A549 (cell line): Measurements from ENCODE around the gene SACM1L. TPM values are rescaled to one million over a fixed set of nuclear protein-coding genes. Genes with fewer than 3 reads are reported as not detected.

ENCODE experiments used
- ATAC-seq, 2 experiments: fragments of 200-7000 bp in 1 of 2; fragments of >200 bp in 1 of 2; cut with Nextera tagmentation in 1 of 2; cut with Tn5 transposase in 1 of 2; 3 replicates each; pipeline versions ENCODE4 v1.8.0 to v1.9.1; 2018 to 2020; ENCODE audit warnings: mild to moderate bottlenecking in 1 of 2, moderate library complexity in 1 of 2
- CTCF ChIA-PET: fragments of 300-600 bp; sonication (Branson Sonifier 250); formaldehyde crosslinking; extraction: SDS; loops from one replicate; lab custom pipeline; 2021; ENCODE audit warnings: antibody characterized with exemption, inconsistent platforms; lab: Yijun Ruan, JAX
- POLR2A ChIA-PET: fragments of 350-600 bp; formaldehyde crosslinking; extraction: SDS; loops from one replicate; lab custom pipeline; 2021; ENCODE audit warnings: antibody characterized with exemption, inconsistent platforms; lab: Yijun Ruan, JAX
- DNase-seq, 2 experiments: peaks; one replicate each; pipeline versions ENCODE4 v3.0.0 to v3.0.0-alpha.2; 2011 to 2016; ENCODE audit warnings: low read depth in 1 of 2, low spot score in 1 of 2
- FAIRE-seq: peaks from 2 replicates; lab custom pipeline; 2011; peaks lifted over from hg19 to GRCh38; lab: Jason Lieb, UNC
- H3K27ac ChIP-seq, 2 experiments: fragments of >200 bp; sonication (Bioruptor Twin); formaldehyde crosslinking; 3 replicates each; pipeline ENCODE4 v1.5.1; 2016 to 2017
- H3K4me1 ChIP-seq: fragments of >200 bp; sonication (Bioruptor Twin); formaldehyde crosslinking; 3 replicates; pipeline ENCODE4 v1.6.1; 2016
- H3K4me2 ChIP-seq: fragments of >200 bp; sonication (Bioruptor Twin); formaldehyde crosslinking; 3 replicates; pipeline ENCODE4 v1.6.1; 2016
- H3K4me3 ChIP-seq: fragments of >200 bp; sonication (Bioruptor Twin); formaldehyde crosslinking; 3 replicates; pipeline ENCODE4 v1.5.1; 2016
- H3K9me3 ChIP-seq: fragments of >200 bp; sonication (Bioruptor Twin); formaldehyde crosslinking; 3 replicates; pipeline ENCODE4 v1.6.1; 2016
- EHMT2 ChIP-seq: fragments of 200-600 bp; sonication (generic); IDR thresholded peaks from 2 replicates; pipeline ENCODE4 v1.6.1; 2016; ENCODE audit warnings: antibody characterized with exemption, low read depth, mild to moderate bottlenecking, moderate library complexity
- ESRRA ChIP-seq: fragments of 150-350 bp; IDR thresholded peaks from 2 replicates; pipeline ENCODE4 v1.6.1; 2014; ENCODE audit warnings: mild to moderate bottlenecking, low read length, borderline replicate concordance
- FOSL2 ChIP-seq, 2 experiments: fragments of 450-650 bp in 1 of 2; fragments of >200 bp in 1 of 2; sonication (Bioruptor Twin) in 1 of 2; formaldehyde crosslinking; IDR thresholded peaks; 2 replicates each; pipeline versions ENCODE4 v1.5.0 to v1.6.1; 2016 to 2020; ENCODE audit warnings: mild to moderate bottlenecking in 1 of 2, moderate library complexity in 1 of 2
- FOXS1 ChIP-seq: fragments of 250-450 bp; sonication (Bioruptor Pico); IDR thresholded peaks from 2 replicates; pipeline ENCODE4 v1.5.0; 2020; ENCODE audit warnings: mild to moderate bottlenecking, moderate library complexity
- HDAC2 ChIP-seq: fragments of 200-600 bp; sonication (generic); IDR thresholded peaks from 2 replicates; pipeline ENCODE4 v1.6.1; 2016
- HOXB13 ChIP-seq: fragments of 250-450 bp; sonication (Bioruptor Pico); IDR thresholded peaks from 2 replicates; pipeline ENCODE4 v1.5.0; 2020; ENCODE audit warnings: low read depth, mild to moderate bottlenecking, moderate library complexity
- JUN ChIP-seq, 2 experiments: fragments of >200 bp; sonication (Bioruptor Twin); formaldehyde crosslinking; IDR thresholded peaks; 2 replicates in 1 of 2; 3 replicates in 1 of 2; pipeline ENCODE4 v1.6.1; 2016 to 2017
- JUNB ChIP-seq: fragments of >200 bp; sonication (Bioruptor Twin); formaldehyde crosslinking; IDR thresholded peaks from 2 replicates; pipeline ENCODE4 v1.6.1; 2016
- KDM1A ChIP-seq: fragments of 200-600 bp; sonication (generic); IDR thresholded peaks from 2 replicates; pipeline ENCODE4 v1.6.1; 2016; ENCODE audit warnings: low read depth, mild to moderate bottlenecking
- MAZ ChIP-seq: fragments of 150-350 bp; IDR thresholded peaks from 2 replicates; pipeline ENCODE4 v1.6.1; 2014; ENCODE audit warnings: antibody characterized with exemption, low read depth, low read length, borderline replicate concordance
- NR3C1 ChIP-seq: fragments of >200 bp; sonication (Bioruptor Twin); formaldehyde crosslinking; IDR thresholded peaks from 3 replicates; pipeline ENCODE4 v1.6.1; 2017
- PHF8 ChIP-seq: fragments of 200-600 bp; sonication (generic); IDR thresholded peaks from 2 replicates; pipeline ENCODE4 v1.6.1; 2016; ENCODE audit warnings: low read depth, mild to moderate bottlenecking, antibody characterized with exemption, moderate library complexity, borderline replicate concordance
- POLR2A ChIP-seq: IDR thresholded peaks from 2 replicates; pipeline ENCODE4 v1.6.1; 2012; ENCODE audit warnings: mild to moderate bottlenecking, low read length
- RCOR1 ChIP-seq: fragments of 150-350 bp; IDR thresholded peaks from 2 replicates; pipeline ENCODE4 v1.6.1; 2014; ENCODE audit warnings: antibody characterized with exemption, low read length, low read depth
- SMC3 ChIP-seq: fragments of >200 bp; sonication (Bioruptor Twin); formaldehyde crosslinking; IDR thresholded peaks from 3 replicates; pipeline ENCODE4 v1.6.1; 2018; ENCODE audit warnings: inconsistent platforms
- TFCP2L1 ChIP-seq: fragments of 250-450 bp; sonication (Bioruptor Pico); IDR thresholded peaks from 2 replicates; pipeline ENCODE4 v1.5.0; 2021; ENCODE audit warnings: mild to moderate bottlenecking
- WGBS: methylation state at CpG from one replicate; pipeline ENCODE4 v1.1.6; 2017; ENCODE audit errors: missing lambda C conversion rate; 5-methylcytosine and 5-hydroxymethylcytosine counted together
- polyA plus RNA-seq, 4 experiments: library from polyadenylated mRNA; depleted of rRNA in 3 of 4; stranded (reverse); fragments of >200 nt; fragmentation: RNase III in 1 of 4; extraction: RNeasy Plus Mini Kit Qiagen cat#74134 plus additional on column Dnase treatment in 1 of 4; gene quantifications; 2 replicates in 3 of 4; 3 replicates in 1 of 4; pipeline ENCODE4 v1.2.3, GENCODE V29; 2011 to 2017
- TF ChIP-seq, protein P1 (sequence below): IDR thresholded peaks from 2 replicates; pipeline ENCODE4 v1.6.1; 2012
- TF ChIP-seq, protein P2 (sequence below): fragments of 250-450 bp; sonication (Bioruptor Pico); IDR thresholded peaks from 2 replicates; pipeline ENCODE4 v1.5.0; 2020; ENCODE audit warnings: low read depth, mild to moderate bottlenecking, moderate library complexity
- TF ChIP-seq, protein P3 (sequence below): fragments of 250-450 bp; sonication (Bioruptor Pico); IDR thresholded peaks from 2 replicates; pipeline ENCODE4 v1.5.0; 2021; ENCODE audit warnings: mild to moderate bottlenecking, moderate library complexity, borderline replicate concordance

SACM1L gene
- polyA plus RNA-seq, 2 of the 4 experiments (the other 2 are of a cell fraction): 21.1 to 27.8 TPM

DNA sequence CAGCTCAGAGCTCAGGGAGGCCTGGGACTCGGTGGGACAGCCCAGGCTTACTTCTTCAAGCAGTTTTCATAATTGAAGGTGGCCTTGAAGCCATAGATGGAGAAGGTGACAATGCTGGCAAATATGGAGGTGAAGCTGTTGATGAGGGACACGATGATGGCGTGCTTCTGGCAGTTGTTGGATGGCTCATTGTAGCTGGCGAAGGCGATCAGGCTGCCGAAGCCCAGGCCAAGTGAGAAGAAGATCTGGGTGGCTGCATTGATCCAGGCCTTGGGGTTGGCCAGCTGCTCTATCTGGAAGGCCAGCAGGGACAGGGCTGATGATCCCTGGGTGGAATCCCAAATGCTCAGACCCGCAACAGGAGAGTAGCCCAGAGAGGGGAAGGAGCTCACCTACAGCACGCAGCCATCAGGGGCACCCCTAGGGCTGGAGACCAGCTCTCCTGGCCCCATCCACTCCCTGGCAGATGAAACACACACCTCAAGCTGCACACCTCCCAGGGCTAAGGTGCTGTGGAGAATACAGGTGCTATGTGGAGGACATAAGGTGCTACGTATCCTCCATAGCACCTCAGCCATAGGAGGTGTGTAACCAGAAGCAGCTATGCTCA is 82.1 kb downstream of the SACM1L start:
- ATAC-seq: no peak
- peaks cover 7% of the 10 kb centered on the region; the same call in 2 of the 3 replicates for H3K9me3 ChIP-seq
- H3K4me3 ChIP-seq: no peak overlapping the region
- CTCF ChIA-PET: interaction anchor here (1.2 kb wide), 1 partner anchor 11 kb away, joined by 3 read pairs; no protein-coding TSS in a partner anchor
- TF ChIP-seq FOSL2 (IDR thresholded peaks at IDR 0.05) (no peak), FOSL2 (CRISPR knock-in tag; IDR thresholded peaks at IDR 0.05) (no peak), JUN (IDR thresholded peaks at IDR 0.05) (no peak), KDM1A (no peak), MAZ (no peak), RCOR1 (no peak), JUNB (no peak), EHMT2 (no peak), HOXB13 (no peak), TFCP2L1 (CRISPR knock-in tag) (no peak), HDAC2 (no peak), ESRRA (no peak), PHF8 (no peak), NR3C1 (no peak)
- no peak for DNase-seq
- H3K4me1 ChIP-seq: no peaks in the 10 kb centered on the region
- no peak for FAIRE-seq
- H3K4me2 ChIP-seq: no peak overlapping the region
- 60% methylated on average over 9 of the region's 9 CpGs for WGBS
- POLR2A ChIA-PET: no interaction called here
- H3K27ac ChIP-seq: no peak overlapping the region

DNA sequence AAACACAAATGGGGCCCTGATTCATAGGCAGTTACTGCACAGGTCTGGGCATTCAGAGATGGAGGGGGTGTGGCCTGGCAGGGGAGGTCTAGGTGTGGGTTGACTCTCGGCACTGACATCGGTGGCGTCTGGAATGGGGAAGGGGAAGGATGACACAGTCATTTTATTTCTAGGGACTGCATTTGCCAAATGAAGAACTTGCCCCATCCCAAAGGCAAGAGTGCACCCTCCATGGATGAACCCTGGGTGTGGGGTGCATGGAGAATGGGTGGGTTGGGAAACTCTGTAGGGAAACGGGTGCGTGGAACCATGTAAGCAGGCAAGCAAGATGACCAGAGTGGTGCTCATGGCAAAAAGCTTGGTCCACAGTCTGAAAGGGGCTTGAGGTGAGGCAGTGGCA is 82.6 kb downstream of the SACM1L start:
- FAIRE-seq (no peak), DNase-seq (no peak), ATAC-seq (no peak)
- ChIA-PET POLR2A (no interaction called here), CTCF (interaction anchor here (1.2 kb wide), 2 partner anchors 9 to 11 kb away, joined by 3 to 4 read pairs; no protein-coding TSS in a partner anchor)
- H3K4me3 ChIP-seq: no peak overlapping the region
- H3K9me3 ChIP-seq: peaks cover 4% of the 10 kb centered on the region; the same call in 2 of the 3 replicates
- TF ChIP-seq SMC3: no peak
- no peak for TF ChIP-seq ESRRA
- WGBS: 90% methylated on average over 5 of the region's 5 CpGs
- H3K4me1 ChIP-seq: no peaks in the 10 kb centered on the region
- no peak overlapping the region for H3K4me2 ChIP-seq
- H3K27ac ChIP-seq: no peak overlapping the region

DNA sequence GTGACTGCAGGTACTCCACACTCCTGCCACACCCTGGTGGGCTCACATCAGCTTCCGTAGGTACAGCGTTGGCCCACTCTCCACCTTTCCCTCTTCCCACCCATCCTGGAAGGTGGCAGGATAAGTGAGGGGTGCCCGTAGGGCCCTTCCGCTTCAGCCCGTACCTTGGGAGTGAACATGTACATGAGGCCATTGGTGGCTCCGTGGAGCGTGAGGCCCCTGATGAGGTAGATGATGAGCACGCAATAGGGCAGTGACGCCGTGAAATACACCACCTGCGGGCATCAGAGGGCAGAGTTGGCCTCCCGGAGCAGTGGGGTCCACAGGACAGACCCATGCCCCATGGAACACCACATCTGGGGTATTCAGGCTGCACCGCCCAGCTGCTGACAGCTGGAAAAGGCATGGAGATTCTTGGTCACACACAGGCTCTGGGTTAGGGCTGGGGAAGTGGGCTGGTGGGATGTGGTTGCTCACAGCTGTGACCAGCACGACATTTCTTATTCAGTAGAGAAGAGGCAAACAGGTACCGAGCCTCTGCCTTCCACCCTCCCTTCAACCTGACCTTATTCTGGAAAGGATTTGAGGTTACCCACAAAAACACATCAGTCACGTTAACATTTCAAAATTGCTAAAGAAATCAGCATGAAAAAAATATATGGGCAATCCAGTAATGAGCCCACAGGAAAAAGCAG is 83.3 kb downstream of the SACM1L start:
- Histone ChIP-seq H3K9me3 (no peaks in the 10 kb centered on the region), H3K27ac (no peak overlapping the region), H3K4me2 (no peak overlapping the region), H3K4me1 (no peaks in the 10 kb centered on the region), H3K4me3 (no peak overlapping the region)
- no peak for TF ChIP-seq TFCP2L1 (CRISPR knock-in tag)
- TF ChIP-seq NR3C1: no peak
- no peak for TF ChIP-seq POLR2A
- TF ChIP-seq, protein P1, sequence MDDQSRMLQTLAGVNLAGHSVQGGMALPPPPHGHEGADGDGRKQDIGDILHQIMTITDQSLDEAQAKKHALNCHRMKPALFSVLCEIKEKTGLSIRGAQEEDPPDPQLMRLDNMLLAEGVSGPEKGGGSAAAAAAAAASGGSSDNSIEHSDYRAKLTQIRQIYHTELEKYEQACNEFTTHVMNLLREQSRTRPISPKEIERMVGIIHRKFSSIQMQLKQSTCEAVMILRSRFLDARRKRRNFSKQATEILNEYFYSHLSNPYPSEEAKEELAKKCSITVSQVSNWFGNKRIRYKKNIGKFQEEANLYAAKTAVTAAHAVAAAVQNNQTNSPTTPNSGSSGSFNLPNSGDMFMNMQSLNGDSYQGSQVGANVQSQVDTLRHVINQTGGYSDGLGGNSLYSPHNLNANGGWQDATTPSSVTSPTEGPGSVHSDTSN: no peak
- TF ChIP-seq JUNB: no peak
- TF ChIP-seq MAZ: no peak
- TF ChIP-seq, protein P2, sequence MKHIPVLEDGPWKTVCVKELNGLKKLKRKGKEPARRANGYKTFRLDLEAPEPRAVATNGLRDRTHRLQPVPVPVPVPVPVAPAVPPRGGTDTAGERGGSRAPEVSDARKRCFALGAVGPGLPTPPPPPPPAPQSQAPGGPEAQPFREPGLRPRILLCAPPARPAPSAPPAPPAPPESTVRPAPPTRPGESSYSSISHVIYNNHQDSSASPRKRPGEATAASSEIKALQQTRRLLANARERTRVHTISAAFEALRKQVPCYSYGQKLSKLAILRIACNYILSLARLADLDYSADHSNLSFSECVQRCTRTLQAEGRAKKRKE (CRISPR knock-in tag): no peak
- no peak for TF ChIP-seq HOXB13
- TF ChIP-seq FOSL2 (IDR thresholded peaks at IDR 0.05): no peak
- TF ChIP-seq FOSL2 (CRISPR knock-in tag; IDR thresholded peaks at IDR 0.05): no peak
- WGBS: 46% methylated on average over 15 of the region's 16 CpGs
- CTCF ChIA-PET: interaction anchor here (1.2 kb wide), 2 partner anchors 10 to 12 kb away, joined by 3 to 4 read pairs; no protein-coding TSS in a partner anchor
- POLR2A ChIA-PET: no interaction called here
- DNase-seq (no peak), ATAC-seq (no peak), FAIRE-seq (no peak)

DNA sequence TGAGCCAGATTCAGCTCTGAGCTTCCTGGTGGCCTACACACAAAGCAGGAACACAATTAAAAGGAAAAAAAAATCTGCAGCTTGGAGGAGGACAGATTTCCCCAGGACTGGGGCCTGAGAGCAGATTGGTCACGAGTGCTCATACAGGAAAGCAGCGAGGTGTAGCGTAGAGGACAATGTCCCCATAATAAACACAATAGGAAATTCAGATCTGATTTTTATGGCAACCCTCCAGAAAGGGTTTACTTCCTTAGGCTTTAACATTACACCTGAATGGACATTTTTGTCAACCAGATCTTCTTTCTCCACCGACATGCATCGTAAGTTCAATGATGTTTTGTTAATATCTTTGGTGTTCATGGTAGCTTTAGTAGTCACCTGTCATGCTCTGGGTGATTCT is 83.9 kb downstream of the SACM1L start:
- no peak overlapping the region for H3K4me2 ChIP-seq
- POLR2A ChIA-PET: no interaction called here
- H3K27ac ChIP-seq: no peak overlapping the region
- no peak for DNase-seq
- no peak for FAIRE-seq
- TF ChIP-seq FOXS1 (CRISPR knock-in tag): no peak
- TF ChIP-seq ESRRA: no peak
- no peak for TF ChIP-seq JUNB
- TF ChIP-seq, protein P3, sequence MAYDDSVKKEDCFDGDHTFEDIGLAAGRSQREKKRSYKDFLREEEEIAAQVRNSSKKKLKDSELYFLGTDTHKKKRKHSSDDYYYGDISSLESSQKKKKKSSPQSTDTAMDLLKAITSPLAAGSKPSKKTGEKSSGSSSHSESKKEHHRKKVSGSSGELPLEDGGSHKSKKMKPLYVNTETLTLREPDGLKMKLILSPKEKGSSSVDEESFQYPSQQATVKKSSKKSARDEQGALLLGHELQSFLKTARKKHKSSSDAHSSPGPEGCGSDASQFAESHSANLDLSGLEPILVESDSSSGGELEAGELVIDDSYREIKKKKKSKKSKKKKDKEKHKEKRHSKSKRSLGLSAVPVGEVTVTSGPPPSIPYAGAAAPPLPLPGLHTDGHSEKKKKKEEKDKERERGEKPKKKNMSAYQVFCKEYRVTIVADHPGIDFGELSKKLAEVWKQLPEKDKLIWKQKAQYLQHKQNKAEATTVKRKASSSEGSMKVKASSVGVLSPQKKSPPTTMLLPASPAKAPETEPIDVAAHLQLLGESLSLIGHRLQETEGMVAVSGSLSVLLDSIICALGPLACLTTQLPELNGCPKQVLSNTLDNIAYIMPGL (CRISPR knock-in tag): no peak
- TF ChIP-seq, all 56 proteins: peak for 0
- Histone ChIP-seq H3K9me3 (no peaks in the 10 kb centered on the region), H3K4me3 (no peak overlapping the region), H3K4me1 (no peaks in the 10 kb centered on the region)
- WGBS: 65% methylated on average over 5 of the region's 5 CpGs
- CTCF ChIA-PET: interaction anchor here (0.9 to 2.5 kb wide), 3 partner anchors 11 to 156 kb away, joined by 3 to 8 read pairs (median 4); no protein-coding TSS in a partner anchor
- no peak for ATAC-seq
